SH-SY5Y (cell line): Measurements from ENCODE around the gene CD34.

Source experiments
- GATA2 ChIP-seq: IDR thresholded peaks from 2 replicates; pipeline ENCODE4 v1.6.1; 2011; ENCODE audit warnings: mild to moderate bottlenecking, low read depth, low read length
- GATA3 ChIP-seq: IDR thresholded peaks from 2 replicates; pipeline ENCODE4 v1.6.1; 2011; ENCODE audit warnings: low read depth, mild to moderate bottlenecking, low read length, moderate library complexity

DNA sequence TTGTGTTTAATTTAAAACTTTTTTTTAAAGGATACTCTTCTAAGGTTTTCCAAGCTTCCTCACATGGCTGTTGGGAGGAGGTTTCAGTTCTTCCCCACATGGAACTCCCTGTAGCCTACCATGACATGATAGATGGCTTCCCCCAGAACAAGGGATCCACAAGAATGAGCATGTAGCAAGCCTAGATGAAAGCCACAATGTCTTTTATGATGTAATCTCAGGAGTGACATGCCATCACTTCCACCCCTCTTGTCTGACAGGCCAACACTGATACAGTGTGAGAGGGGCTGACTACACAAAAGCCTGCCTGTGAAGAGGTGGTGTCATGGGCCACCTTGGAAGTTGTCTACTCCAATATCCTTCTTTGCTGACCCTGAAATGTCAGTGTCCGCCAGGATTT is 32.0 kb downstream of the CD34 start:
- TF ChIP-seq GATA2 (no peak), GATA3 (no peak)
